Measurements from ENCODE around the gene JPH2. TPM values are rescaled to one million over a fixed set of nuclear protein-coding genes. Genes with fewer than 3 reads are reported as not detected.

Gene JPH2
- total RNA-seq, 1 experiment from 2014 or later: 0.17 TPM

GRCh38 chr20:44098256-44098630, 88.7 kb downstream of the JPH2 start:
- Histone ChIP-seq H2AFZ (ENCODE audit: low read depth, low read length, poor library complexity, severe bottlenecking) (no peak overlapping the region), H3K4me3 (replicated peaks in 1 of 2; ENCODE audit: low read depth in 1 of 2, low read length in 2 of 2) (no peak overlapping the region), H3K4me1 (ENCODE audit: control insufficient read depth in 1 of 2, insufficient read depth in 2 of 2, low read length in 2 of 2) (peaks cover 0 to 7% of the 10 kb centered on the region in 2 experiments; a peak in 1 of 4 replicates), H3K4me2 (ENCODE audit: low read length) (no peak overlapping the region), H4K20me1 (ENCODE audit: insufficient read depth) (no peaks in the 10 kb centered on the region), H3K27ac (ENCODE audit: low read depth, low read length) (no peak overlapping the region), H3K9me2 (ENCODE audit: insufficient read depth) (no peaks in the 10 kb centered on the region), H3K36me3 (ENCODE audit: control insufficient read depth in 1 of 2, insufficient read depth in 2 of 2, low read length in 2 of 2) (no peaks in the 10 kb centered on the region), H3K9ac (ENCODE audit: low read length) (no peak overlapping the region), H3K9me3 (ENCODE audit: control insufficient read depth in 1 of 2, insufficient read depth in 1 of 2, low read depth in 1 of 2, low read length in 2 of 2) (no peaks in the 10 kb centered on the region), H3K27me3 (ENCODE audit: insufficient read depth, low read length) (no peaks in the 10 kb centered on the region), H3K79me2 (ENCODE audit: insufficient read depth, low read length) (no peaks in the 10 kb centered on the region)
- TF ChIP-seq EGR1 (IDR thresholded peaks at IDR 0.05; ENCODE audit: low read depth): no peak
- no peak for ATAC-seq
- no TSS peak for BruUV-seq (replicated peaks)
- intact Hi-C loops (cut with micrococcal nuclease): no loop called here
- ChIA-PET POLR2A (no interaction called here), RAD21 (ENCODE audit: low non-redundant PET in 1 of 2, low total read pairs in 2 of 2, uncharacterized antibody in 2 of 2, unreplicated experiment in 2 of 2) (no interaction called here), CTCF (interaction anchor here (1.5 kb wide), 1 partner anchor 12 kb away, joined by 4 read pairs; no protein-coding TSS in a partner anchor)
- DNase-seq (ENCODE audit: low read depth, low spot score): no peak

- intact Hi-C loops (cut with micrococcal nuclease): no loop called here
- TF ChIP-seq ZFX (IDR thresholded peaks at IDR 0.05): 0 out of 2 replicates have a peak, but pooled peaks have one; percentile 10
- no peak for TF ChIP-seq ELF1 (IDR thresholded peaks at IDR 0.05; ENCODE audit: borderline replicate concordance, low read depth)
- no peak for TF ChIP-seq POLR2A (IDR thresholded peaks at IDR 0.05; ENCODE audit: borderline replicate concordance, extremely low read depth, insufficient read depth, insufficient read length)
- Histone ChIP-seq H3K4me2 (ENCODE audit: low read length) (no peak overlapping the region), H3K9me3 (ENCODE audit: control insufficient read depth in 1 of 2, insufficient read depth in 1 of 2, low read depth in 1 of 2, low read length in 2 of 2) (no peaks in the 10 kb centered on the region), H3K79me2 (ENCODE audit: insufficient read depth, low read length) (no peaks in the 10 kb centered on the region), H4K20me1 (ENCODE audit: insufficient read depth) (no peaks in the 10 kb centered on the region), H3K9ac (ENCODE audit: low read length) (no peak overlapping the region), H3K27ac (ENCODE audit: low read depth, low read length) (no peak overlapping the region), H3K4me1 (ENCODE audit: control insufficient read depth in 1 of 2, insufficient read depth in 2 of 2, low read length in 2 of 2) (peaks cover 0 to 12% of the 10 kb centered on the region in 2 experiments; a peak in 1 of 4 replicates), H3K27me3 (ENCODE audit: insufficient read depth, low read length) (no peaks in the 10 kb centered on the region), H2AFZ (ENCODE audit: low read depth, low read length, poor library complexity, severe bottlenecking) (no peak overlapping the region), H3K4me3 (replicated peaks in 1 of 2; ENCODE audit: low read depth in 1 of 2, low read length in 2 of 2) (no peak overlapping the region), H3K9me2 (ENCODE audit: insufficient read depth) (no peaks in the 10 kb centered on the region), H3K36me3 (ENCODE audit: control insufficient read depth in 1 of 2, insufficient read depth in 2 of 2, low read length in 2 of 2) (no peaks in the 10 kb centered on the region)
- RAD21 ChIA-PET (ENCODE audit: low non-redundant PET in 1 of 2, low total read pairs in 2 of 2, uncharacterized antibody in 2 of 2, unreplicated experiment in 2 of 2): no interaction called here
- CTCF ChIA-PET: interaction anchor here (1.5 kb wide), 1 partner anchor 12 kb away, joined by 4 read pairs; no protein-coding TSS in a partner anchor
- BruUV-seq (replicated peaks): no TSS peak
- POLR2A ChIA-PET: no interaction called here
- ATAC-seq: no peak
- DNase-seq (ENCODE audit: low read depth, low spot score): no peak
These were observed 89.3 kb downstream of the JPH2 start for GRCh38 chr20:44097521-44098255.
